Left cardiac atrium (tissue), 4 donors: Measurements from ENCODE around the gene EPN1. TPM values are rescaled to one million over a fixed set of nuclear protein-coding genes. Genes with fewer than 3 reads are reported as not detected.

ENCODE experiments used
- ATAC-seq, 2 donors: fragments of 200-7000 bp; cut with Tn5 transposase; one replicate each; pipeline ENCODE4 v1.9.1; 2020; ENCODE audit warnings: mild to moderate bottlenecking in 2 of 2, moderate library complexity in 2 of 2
- DNase-seq: peaks from one replicate; pipeline ENCODE4 v3.0.0-alpha.2; 2020
- intact Hi-C, 2 donors: fragments of 100-400 bp; cut with DNase I; formaldehyde crosslinking; loops; one replicate each; pipeline versions ENCODE4 v1.14.1 to v1.15.1; 2022 to 2023
- total RNA-seq, 2 donors: library from RNA; stranded (reverse); fragmentation: NEBNext Ultra II Directional; extraction: Animal tissue kit (Norgen Biotek cat#: 25700); gene quantifications; one replicate each; pipeline ENCODE4 v1.2.1, GENCODE V29; 2021
- donor health status: DM: no; HTN: yes; CAD: no.
- donor health status: DM: no; HTN: yes; CAD: no; lungs with severe emphysema.
- donor health status: DM: yes; HTN: yes; CAD: no.
- donor health status: Dilated cardiomyopathy.

EPN1 gene
- total RNA-seq, 2 donors from 2014 or later, result 148 to 165 TPM

DNA sequence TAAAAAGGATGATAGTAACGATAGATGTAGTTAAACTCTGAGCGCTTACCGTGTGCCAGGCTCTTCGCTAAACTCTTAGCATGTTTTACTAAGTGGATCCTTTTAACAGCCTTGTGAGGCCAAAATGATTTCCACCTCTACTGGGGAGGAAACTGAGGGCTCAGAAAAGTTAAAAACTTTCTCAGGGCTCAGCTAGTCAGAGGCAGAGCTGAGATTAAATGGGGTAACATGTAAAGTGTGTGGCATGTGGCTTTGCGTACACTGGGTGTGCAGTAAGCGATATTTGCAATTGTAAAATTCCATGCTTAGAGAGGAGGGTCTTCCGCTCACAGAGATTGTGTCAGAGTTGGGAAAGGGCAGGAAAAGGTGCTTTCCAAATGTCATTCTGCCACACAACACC is 18.5 kb upstream of the EPN1 start:
- intact Hi-C loops, result no loop called here
- ATAC-seq, result no peak

DNA sequence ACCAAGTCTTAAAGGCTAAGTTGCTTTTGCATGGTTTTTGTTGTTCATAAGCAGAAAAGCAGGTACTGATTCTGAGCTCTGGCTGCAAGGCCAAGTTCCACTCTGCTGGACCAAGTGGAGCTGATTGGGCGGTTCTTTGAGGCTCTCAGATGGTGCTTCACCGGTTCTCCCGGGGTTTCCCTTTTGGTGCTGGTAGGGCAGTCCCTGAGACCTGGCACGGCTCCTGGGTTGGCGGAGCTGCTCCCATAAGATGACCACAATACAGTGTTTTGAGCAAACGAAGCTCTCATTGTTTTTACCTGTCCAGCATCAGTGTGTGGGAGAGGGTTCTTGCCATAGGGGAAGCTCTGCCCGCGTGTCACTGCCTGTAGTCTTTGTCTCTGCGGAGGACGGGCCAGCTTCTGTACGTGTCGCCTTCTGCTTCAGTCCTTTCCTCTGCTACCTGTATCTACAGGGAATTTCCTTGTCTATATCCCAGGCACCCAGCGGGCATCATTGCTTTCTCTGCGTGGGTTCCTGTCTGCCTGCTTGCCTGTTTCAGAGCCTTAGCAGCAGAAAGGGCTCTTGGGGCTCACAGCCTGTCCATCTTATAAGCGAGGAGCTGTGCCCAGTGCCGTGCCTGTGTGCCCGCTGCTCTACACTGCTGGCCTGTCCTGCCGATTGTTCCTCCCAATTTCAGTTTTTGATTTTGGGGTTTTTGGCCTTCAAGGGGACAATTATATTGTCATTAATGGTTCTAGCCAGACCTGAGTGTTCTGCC is 17.9 kb upstream of the EPN1 start:
- intact Hi-C loops, result no loop called here
- no peak for DNase-seq
- no peak for ATAC-seq

More for the DNA sequence above, 18.5 kb upstream of the EPN1 start:
- DNase-seq, result no peak

DNA sequence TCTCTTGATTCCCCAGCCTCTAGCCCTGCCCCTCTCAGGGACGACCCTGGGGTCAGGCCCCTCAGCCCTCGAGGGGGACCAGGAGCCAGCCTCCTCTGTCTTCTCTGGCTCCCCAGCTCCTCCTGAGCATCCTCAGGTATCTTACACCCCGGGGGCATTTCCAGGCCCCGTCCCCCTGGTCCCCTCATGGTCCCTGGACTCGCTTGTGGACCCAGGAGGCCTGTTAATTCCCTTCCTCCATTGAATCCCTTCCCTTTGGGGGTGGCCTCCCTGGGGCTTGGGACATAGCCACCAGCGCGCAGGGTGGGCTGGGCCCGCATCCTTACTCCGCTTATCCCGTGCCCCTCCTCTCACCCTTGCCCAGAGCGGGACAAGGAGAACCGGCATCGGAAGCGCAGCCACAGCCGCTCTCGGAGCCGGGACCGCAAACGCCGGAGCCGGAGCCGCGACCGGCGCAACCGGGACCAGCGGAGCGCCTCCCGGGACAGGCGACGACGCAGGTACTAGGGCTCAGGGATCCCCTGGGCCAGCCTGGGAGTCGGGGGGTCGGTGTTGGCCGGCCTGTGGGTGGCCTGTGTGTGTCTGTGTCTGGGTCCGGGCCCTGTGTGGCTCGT is 16.1 kb upstream of the EPN1 start:
- no peak for DNase-seq
- intact Hi-C loops, result no loop called here
- ATAC-seq, result no peak

DNA sequence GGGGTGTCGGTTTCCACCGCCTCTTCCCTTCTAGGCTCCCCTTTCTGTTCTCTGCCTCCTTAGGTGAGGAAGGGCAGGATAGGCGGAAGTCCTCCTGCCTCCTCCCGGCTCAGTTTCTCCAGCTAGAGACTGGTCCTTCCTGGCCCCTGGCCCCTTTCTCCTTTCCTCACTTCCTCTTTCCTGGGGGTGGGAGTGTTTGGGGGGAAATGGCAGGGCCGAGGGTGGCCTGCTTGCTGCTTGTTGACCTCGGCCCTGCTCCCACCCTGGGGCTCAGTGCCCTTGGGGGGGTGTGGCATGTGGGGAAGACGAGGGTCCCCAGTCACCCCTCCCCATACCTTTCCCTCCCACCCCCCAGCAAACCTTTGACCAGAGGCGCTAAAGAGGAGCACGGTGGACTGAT is 15.2 kb upstream of the EPN1 start:
- ATAC-seq, result no peak
- intact Hi-C loops, result no loop called here

DNA sequence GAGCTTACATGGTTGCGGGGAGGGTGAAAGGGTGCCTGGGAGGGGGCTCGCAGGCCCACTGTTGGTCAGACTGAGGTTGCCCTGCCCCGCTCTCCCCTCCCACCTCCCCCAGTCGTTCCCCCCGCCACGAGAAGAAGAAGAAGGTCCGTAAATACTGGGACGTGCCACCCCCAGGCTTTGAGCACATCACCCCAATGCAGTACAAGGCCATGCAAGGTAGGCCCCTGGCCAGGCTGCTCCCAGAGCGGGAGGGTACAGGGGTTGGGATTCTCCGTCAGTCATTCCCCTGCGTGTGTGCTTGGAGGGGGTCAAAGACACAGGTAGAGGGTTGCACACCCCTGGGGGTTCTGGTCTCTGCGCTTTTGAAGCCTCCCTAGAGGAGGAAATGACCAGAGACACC is 14.6 kb upstream of the EPN1 start:
- intact Hi-C loops, result no loop called here
- DNase-seq (no peak), ATAC-seq (no peak)

More for the DNA sequence above, 15.2 kb upstream of the EPN1 start:
- no peak for DNase-seq

DNA sequence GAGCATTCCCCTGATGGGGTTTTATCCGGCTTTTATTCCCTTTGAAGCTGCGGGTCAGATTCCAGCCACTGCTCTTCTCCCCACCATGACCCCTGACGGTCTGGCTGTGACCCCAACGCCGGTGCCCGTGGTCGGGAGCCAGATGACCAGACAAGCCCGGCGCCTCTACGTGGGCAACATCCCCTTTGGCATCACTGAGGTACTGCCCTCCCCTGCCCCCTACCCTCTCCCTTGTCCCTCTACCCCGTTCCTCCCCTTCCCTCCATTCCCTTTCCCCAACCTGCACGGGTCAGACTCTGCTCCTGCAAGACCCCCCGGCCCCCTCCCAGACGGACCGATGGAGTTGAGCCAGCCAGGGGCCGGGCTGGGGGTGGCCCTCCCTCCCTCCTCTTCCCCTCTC is 14.0 kb upstream of the EPN1 start:
- DNase-seq (no peak), ATAC-seq (no peak)
- intact Hi-C loops, result no loop called here

DNA sequence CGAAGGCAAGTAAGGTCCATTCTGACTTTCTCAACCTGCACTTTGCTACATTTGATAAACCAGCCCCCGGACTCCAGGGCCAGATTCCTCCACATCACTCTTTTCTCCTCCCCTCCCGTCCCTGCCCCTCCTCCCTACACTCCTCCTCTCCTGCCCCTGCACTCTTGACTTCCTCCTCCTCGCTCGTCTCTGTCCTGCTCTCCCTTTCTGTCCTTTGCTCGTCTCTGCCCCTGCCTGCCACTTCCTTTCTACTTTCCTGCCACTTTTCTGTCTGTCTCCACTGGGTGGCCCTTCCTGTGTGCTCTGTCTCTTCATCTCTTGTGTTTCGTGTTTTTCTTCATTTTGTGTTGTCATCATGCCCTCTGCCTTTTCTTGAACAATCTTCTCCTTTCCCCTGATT is 13.2 kb upstream of the EPN1 start:
- intact Hi-C loops, result no loop called here
- ATAC-seq, result no peak
- DNase-seq, result no peak

DNA sequence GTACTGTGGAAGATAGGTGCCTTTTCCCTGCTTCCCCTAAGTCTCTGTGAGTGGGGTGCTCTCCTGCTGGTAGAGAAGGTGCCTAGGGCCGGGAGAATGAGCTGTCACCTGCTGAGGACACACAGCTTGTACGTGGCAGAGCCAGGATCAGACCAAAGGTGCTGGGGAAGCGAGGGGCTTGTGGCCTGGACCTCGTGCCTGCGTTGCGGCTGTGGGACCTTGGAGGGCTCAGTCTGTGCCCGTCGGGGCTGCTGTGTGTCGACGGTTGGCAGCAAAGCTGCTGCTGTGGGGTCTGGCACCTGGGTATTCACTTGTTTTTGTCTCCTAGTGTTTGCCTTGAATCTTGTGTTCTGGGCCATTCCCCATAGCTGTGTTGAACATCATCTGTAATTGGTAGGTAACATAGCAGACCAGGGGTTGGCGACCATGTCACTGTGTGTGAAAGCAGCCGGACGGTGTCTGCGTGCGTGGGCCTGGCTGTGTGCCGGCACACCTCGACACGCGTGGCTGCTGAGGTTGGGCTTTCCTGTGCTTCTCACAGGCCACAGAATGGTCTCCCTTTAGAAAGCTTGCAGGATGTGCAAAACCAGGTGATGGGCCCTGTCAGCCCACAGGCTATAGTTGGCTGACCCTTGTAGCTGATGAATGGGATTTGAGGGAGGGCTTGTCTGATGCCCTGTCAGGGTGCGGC is 11.0 kb upstream of the EPN1 start:
- intact Hi-C loops, result no loop called here
- ATAC-seq (no peak), DNase-seq (no peak)

DNA sequence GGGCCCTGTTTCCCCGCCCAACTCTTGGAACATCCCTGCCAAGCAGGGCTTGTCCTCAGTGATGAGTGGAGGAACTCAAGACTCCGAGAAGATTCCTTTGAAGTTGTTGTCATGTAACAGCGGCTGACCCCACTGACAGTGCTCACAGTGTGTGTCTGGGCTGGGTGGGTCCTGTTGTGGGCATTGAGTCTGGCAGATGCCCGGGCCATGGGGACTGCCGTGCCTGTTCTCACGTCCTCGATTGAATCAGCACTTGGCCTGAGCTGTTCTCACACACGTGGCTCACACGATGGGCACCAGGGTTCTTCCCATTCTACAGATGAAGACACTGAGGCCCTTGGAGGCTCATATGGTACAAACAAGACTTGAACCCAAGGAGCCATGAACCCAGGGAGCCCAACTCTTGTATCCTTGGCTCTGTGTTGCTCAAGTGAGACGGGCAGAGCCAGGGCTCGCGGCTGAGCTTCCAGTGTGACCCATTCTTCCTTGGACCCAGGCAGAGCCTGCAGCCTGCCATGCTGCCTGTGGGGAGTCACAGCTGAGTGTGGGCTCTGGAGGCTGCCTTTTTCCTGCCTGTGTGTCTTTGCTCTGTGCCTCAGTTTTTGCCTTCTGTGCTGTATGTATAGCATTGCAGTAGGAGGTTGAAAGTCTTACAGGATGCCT is 8.6 kb upstream of the EPN1 start:
- DNase-seq (no peak), ATAC-seq (no peak)
- intact Hi-C loops, result no loop called here

DNA sequence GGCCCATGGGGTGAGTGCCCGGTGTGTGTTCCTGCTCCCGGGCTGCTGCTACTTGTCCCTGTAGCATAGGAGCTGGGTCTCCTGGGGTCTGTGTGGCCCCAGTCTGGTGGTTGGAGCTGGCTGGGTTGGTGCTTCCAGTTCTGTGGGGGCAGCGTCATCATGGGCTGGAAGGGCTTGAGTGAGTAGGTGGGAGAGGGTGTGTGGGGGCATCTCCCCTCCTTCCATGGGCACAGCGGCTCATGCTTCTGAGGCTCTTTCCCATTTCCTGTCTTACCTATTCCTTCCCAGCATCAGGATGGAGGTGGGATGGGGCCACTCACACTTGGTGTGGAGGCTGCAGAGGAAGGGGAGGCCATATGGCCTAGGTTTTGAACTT is 8.0 kb upstream of the EPN1 start:
- intact Hi-C loops, result no loop called here
- DNase-seq (no peak), ATAC-seq (no peak)

DNA sequence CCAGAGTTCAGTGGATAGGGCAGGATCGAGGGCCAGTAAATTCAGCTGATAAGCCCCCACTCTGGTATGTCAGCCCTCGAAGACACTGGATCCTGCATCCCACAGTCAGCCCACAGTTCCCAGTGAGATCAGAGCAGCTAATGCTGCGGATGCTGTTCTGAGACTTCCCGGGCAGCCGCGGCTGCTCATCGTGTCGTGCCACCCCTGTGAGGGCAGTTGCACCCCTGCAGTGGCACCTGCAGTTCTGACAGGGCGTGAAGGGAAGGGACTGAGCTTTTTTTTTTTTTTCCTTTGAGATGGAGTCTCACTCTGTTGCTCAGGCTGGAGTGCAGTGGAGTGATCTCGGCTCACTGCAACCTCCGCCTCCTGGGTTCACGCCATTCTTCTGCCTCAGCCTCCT is 7.5 kb upstream of the EPN1 start:
- ATAC-seq (no peak), DNase-seq (no peak)
- intact Hi-C loops, result no loop called here

DNA sequence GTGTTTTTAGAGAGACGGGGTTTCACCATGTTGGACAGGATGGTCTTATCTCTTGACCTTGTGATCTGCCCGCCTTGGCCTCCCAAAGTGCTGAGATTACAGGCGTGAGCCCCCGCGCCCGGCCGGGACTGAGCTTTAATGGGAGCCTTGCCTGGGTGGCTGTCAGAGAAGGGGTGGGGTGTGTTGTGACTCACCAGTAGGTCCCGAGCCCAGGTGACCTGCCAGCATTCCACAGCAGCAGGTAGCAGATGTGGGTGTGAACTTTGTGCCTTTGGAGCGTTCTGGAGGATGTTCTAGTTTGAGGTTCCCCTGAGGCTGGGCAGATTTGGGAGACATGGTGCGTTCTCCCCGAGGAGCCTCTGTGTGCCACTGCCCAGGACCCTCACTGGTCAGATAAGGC is 7.1 kb upstream of the EPN1 start:
- DNase-seq (no peak), ATAC-seq (no peak)
- intact Hi-C loops, result no loop called here

DNA sequence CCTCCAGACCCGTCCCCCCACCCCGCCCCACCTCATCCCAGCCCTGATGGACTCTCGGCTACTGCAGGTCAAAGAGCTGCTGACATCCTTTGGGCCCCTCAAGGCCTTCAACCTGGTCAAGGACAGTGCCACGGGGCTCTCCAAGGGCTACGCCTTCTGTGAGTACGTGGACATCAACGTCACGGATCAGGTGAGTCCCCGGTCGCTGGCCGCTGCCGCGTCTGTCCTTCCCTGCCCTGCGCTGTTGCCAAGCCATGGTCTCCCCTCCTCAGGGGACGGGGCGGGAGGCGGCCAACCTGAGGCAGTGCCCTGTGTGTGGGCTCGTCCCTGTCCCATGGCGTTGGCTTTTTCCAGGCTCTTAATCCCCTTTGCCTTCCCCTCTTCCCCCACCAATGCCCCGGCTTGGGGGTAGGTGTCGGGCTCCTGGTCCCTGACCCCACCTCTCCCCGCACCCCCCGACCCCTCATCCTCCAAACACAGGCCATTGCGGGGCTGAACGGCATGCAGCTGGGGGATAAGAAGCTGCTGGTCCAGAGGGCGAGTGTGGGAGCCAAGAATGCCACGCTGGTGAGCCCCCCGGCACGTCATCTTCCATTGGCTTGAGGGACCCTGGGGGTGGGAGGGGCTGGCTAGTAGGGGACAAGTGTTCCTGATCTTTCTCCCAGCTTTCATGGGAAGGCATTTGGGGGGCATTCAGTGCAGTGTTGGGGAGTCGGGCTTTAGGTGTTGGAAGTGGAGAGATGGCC is 6.2 kb upstream of the EPN1 start:
- intact Hi-C loops, result no loop called here
- DNase-seq (no peak), ATAC-seq (no peak)

DNA sequence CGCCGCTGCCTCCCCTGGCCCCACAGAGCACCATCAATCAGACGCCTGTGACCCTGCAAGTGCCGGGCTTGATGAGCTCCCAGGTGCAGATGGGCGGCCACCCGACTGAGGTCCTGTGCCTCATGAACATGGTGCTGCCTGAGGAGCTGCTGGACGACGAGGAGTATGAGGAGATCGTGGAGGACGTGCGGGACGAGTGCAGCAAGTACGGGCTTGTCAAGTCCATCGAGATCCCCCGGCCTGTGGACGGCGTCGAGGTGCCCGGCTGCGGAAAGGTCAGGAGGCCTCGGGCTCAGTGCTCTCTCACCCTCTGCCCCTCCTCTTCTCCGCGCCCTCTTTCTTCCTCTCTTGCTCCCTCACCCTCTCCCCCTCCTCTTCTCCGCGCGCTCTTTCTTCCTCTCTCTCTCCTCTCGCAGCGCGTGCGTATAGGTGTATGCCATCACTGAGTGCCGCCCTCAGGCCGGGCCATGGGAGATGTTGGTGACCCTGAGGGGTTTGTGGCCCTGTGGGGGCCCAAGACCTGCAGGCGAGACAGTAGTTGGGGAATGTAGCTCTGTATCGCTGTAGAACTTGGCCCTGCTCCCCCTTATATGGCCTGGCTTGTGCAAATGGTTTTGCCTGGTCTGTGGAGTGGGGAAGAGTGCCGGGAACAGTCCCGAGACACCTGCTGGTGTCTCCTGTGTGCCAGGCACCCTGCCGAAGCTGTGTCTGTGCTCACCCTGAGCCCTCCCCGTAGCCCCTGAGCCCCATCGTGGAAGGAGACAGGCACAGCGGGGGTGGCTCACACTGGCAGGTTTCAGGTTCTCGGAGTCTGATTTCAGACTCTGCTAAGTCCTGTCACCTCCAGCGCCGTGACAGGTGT is 5.4 kb upstream of the EPN1 start:
- intact Hi-C loops, result no loop called here

DNA sequence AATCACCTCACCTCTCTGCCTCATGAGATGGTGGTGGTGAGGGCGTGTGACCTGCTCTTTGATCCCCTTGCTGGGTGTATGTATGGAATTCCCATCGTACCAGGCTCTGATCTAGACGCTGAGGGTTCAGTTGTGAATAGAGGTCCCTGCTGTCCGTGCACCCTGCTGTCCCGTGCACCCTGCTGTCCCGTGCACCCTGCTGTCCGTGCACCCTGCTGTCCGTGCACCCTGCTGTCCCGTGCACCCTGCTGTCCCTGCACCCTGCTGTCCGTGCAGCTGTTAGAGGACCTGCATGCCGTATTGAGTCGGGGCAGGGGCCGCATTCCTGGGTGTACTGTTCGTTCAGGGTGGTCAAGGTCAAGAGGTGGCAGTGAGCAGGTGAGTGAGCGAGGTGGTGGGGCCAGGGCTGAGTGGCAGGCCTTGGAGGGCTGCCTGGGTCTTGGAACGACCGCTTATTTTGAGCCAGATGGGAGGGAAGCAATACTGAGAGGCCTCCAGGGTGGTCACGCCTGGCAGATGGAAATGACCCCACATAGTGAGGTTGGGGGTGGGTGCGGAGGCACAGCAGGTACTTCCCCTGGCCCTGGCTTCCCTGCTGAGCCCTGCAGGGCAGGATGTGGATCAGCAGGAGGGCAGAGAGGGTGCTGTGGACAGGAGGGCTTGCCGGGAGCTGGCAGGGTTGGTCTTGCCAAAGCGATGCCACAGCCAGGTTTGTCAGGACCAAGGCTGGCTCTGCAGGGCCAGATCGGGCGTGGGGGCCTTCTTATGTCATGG is 4.6 kb upstream of the EPN1 start:
- intact Hi-C loops, result no loop called here
- ATAC-seq, result no peak
- DNase-seq, result no peak

More for the DNA sequence above, 5.4 kb upstream of the EPN1 start:
- ATAC-seq (no peak), DNase-seq (no peak)

DNA sequence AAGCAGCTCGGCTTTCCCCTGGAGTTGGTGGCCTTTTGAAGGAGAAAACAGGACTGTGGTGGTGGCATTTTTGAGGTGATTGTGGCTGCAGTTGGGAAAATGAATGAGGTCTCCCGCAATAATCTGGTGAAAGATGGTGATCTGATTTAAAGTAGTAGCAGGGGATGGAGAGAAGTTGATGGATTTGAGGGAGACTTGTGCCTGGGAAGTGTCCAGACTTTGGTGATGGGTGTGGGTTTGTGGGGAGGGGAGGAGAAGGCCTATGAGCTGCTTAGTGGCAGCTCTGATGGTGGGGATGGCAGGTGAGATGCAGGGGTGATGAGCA is 4.0 kb upstream of the EPN1 start:
- ATAC-seq (no peak), DNase-seq (no peak)
- intact Hi-C loops, result no loop called here

DNA sequence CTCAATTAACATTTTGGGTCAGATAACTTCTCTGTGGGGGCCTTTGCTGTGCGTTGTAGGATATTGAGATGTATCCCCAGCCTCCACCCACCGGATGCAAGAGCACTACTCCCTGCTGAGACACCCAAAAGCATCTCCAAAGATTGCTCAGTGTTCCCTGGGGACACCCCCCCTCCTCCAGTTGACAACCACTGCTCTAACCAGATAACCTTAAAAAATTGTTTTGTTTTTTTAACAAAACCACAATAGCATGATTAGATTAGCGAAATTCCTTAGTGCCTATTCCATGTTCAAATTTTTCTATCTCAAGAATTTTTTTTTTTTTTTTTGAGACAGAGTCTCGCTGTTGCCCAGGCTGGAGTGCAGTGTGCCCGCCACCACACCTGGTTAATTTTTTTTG is 2.6 kb upstream of the EPN1 start:
- intact Hi-C loops, result no loop called here
- no peak for DNase-seq
- no peak for ATAC-seq

DNA sequence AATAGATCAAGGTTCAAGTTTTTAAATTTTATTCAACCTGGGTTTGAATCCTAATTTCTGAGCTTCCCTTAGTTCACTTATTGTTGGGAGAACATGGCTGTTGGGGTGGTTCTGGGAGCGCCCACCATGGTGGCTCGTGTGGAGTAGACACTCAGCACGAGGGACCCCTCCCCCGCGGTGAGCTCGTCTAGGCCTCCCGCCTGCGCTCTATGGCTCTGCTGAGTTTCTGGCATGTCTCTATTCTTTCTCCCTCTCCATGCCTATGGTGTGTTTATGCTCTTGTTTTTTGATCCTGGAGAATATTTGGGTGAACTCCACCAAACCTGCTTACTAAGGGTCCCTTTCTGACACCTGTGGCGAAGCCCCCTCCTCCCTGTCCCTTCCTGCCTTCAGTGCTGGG is 1.6 kb upstream of the EPN1 start:
- intact Hi-C loops, result no loop called here
- DNase-seq, result no peak
- no peak for ATAC-seq
